ENCODE results near the gene LPAR6.
"Not testable (repeated sequence)": the region's sequence is repeated elsewhere in the genome, so short reads cannot be mapped to it uniquely, and the experiment has no call there.

Gene LPAR6

GRCh38 chr13:48412881-48413351, at the start of gene LPAR6:
Gene LPAR6 (minus strand): TSS chr13:48413113. CDS start chr13:48412423, 690 bp downstream.
- Histone ChIP-seq H3K4me1 (ENCODE audit: control insufficient read depth in 1 of 2, insufficient read depth in 1 of 2, low read depth in 1 of 2, low read length in 1 of 2) (peaks cover 6 to 11% of the 10 kb centered on the region in 2 experiments), H3K4me3 (ENCODE audit: low read depth in 1 of 2, low read length in 1 of 2) (peak within 1 kb of the TSS; percentile 20 to 54), H3K27me3 (no peaks in the 10 kb centered on the region), H3K36me3 (peaks cover 11% of the 10 kb centered on the region), H3K9me3 (no peaks in the 10 kb centered on the region), H3K27ac (peak within 1 kb of the TSS; percentile 40)
- TF ChIP-seq CTCF (IDR thresholded peaks at IDR 0.05): no peak

GRCh38 chr13:48457578-48458242, 44.8 kb upstream of the LPAR6 start:
- H3K9me3 ChIP-seq: no peaks in the 10 kb centered on the region
- no peak for TF ChIP-seq CTCF (IDR thresholded peaks at IDR 0.05)
- no peak overlapping the region for H3K27ac ChIP-seq
- peaks cover 41% of the 10 kb centered on the region for H3K36me3 ChIP-seq
- no peaks in the 10 kb centered on the region for H3K4me1 ChIP-seq (ENCODE audit: control insufficient read depth in 1 of 2, insufficient read depth in 1 of 2, low read depth in 1 of 2, low read length in 1 of 2)
- H3K27me3 ChIP-seq: no peaks in the 10 kb centered on the region
- no peak overlapping the region for H3K4me3 ChIP-seq (ENCODE audit: low read depth in 1 of 2, low read length in 1 of 2)

GRCh38 chr13:48456546-48456945, 43.6 kb upstream of the LPAR6 start:
- Histone ChIP-seq H3K27ac (no peak overlapping the region), H3K9me3 (no peaks in the 10 kb centered on the region), H3K36me3 (peaks cover 37% of the 10 kb centered on the region), H3K4me3 (ENCODE audit: low read depth in 1 of 2, low read length in 1 of 2) (no peak overlapping the region), H3K4me1 (ENCODE audit: control insufficient read depth in 1 of 2, insufficient read depth in 1 of 2, low read depth in 1 of 2, low read length in 1 of 2) (no peaks in the 10 kb centered on the region), H3K27me3 (no peaks in the 10 kb centered on the region)
- no peak for TF ChIP-seq CTCF (IDR thresholded peaks at IDR 0.05)

- H3K27ac ChIP-seq; H3K27me3 ChIP-seq; H3K36me3 ChIP-seq; H3K9me3 ChIP-seq; H3K4me3 ChIP-seq (ENCODE audit: low read depth in 1 of 2, low read length in 1 of 2): not testable (repeated sequence)
- H3K4me1 ChIP-seq (ENCODE audit: control insufficient read depth in 1 of 2, insufficient read depth in 1 of 2, low read depth in 1 of 2, low read length in 1 of 2): peaks cover 17 to 20% of the 10 kb centered on the region in 2 experiments
Observed at GRCh38 chr13:48451196-48451595, 38.3 kb upstream of the LPAR6 start.

GRCh38 chr13:48449656-48450055, 36.7 kb upstream of the LPAR6 start:
- H3K4me1 ChIP-seq (ENCODE audit: control insufficient read depth in 1 of 2, insufficient read depth in 1 of 2, low read depth in 1 of 2, low read length in 1 of 2): peaks cover 17 to 20% of the 10 kb centered on the region in 2 experiments
- TF ChIP-seq CTCF (IDR thresholded peaks at IDR 0.05): no peak
- peak overlapping the region; percentile 42 to 49 for H3K4me3 ChIP-seq (ENCODE audit: low read depth in 1 of 2, low read length in 1 of 2)
- peak overlapping the region; percentile 69 for H3K27ac ChIP-seq
- no peaks in the 10 kb centered on the region for H3K9me3 ChIP-seq
- no peaks in the 10 kb centered on the region for H3K36me3 ChIP-seq
- no peaks in the 10 kb centered on the region for H3K27me3 ChIP-seq

- TF ChIP-seq CTCF (IDR thresholded peaks at IDR 0.05): no peak
Observed at GRCh38 chr13:48448959-48449614, 36.2 kb upstream of the LPAR6 start.

More at GRCh38 chr13:48448959-48449614, 36.2 kb upstream of the LPAR6 start:
- Histone ChIP-seq H3K4me1 (ENCODE audit: control insufficient read depth in 1 of 2, insufficient read depth in 1 of 2, low read depth in 1 of 2, low read length in 1 of 2) (peaks cover 17 to 20% of the 10 kb centered on the region in 2 experiments), H3K9me3 (no peaks in the 10 kb centered on the region), H3K27me3 (no peaks in the 10 kb centered on the region), H3K27ac (peak overlapping the region; percentile 69), H3K36me3 (no peaks in the 10 kb centered on the region), H3K4me3 (ENCODE audit: low read depth in 1 of 2, low read length in 1 of 2) (peak overlapping the region; percentile 42 to 49)
